ENCODE results near the gene PRPF19.

- TF ChIP-seq CTCF (IDR thresholded peaks at IDR 0.05; ENCODE audit: control extremely low read depth in 1 of 3, insufficient read depth in 1 of 3, low read depth in 1 of 3, low read length in 3 of 3) (no peak), RAD21 (IDR thresholded peaks at IDR 0.05 in 1 of 2, conservative IDR thresholded peaks at IDR 0.05 in 1 of 2; ENCODE audit: low read depth in 2 of 2, low read length in 2 of 2) (no peak), RNF2 (IDR thresholded peaks at IDR 0.05; ENCODE audit: borderline replicate concordance, low read depth, low read length, missing control alignments, poor library complexity, severe bottlenecking) (no peak), SRF (IDR thresholded peaks at IDR 0.05; ENCODE audit: low read depth, low read length) (no peak), EP300 (IDR thresholded peaks at IDR 0.05; ENCODE audit: borderline replicate concordance in 1 of 2, low read depth in 2 of 2, low read length in 2 of 2) (no peak), JUND (IDR thresholded peaks at IDR 0.05; ENCODE audit: low read length) (no peak)
Observed at GRCh38 chr11:60852982-60853950, 53.1 kb downstream of the PRPF19 start.
